Muscle layer of duodenum (tissue), 2 donors: ENCODE measurements around the gene HMGCR.

Experiments
- H3K27ac ChIP-seq: one replicate; pipeline ENCODE4 v1.7.0; 2013; ENCODE audit warnings: mild to moderate bottlenecking, low read length
- H3K27me3 ChIP-seq: one replicate; pipeline ENCODE4 v1.7.0; 2013; ENCODE audit warnings: low read depth, mild to moderate bottlenecking, control low read depth, low read length
- H3K36me3 ChIP-seq, 2 donors: one replicate each; pipeline ENCODE4 v1.7.0; 2013; ENCODE audit warnings: low read length in 2 of 2, control low read depth in 1 of 2, mild to moderate bottlenecking in 1 of 2; ENCODE audit not compliant: insufficient read depth in 2 of 2, control insufficient read depth in 1 of 2
- H3K4me1 ChIP-seq, 2 donors: one replicate each; pipeline ENCODE4 v1.7.0; 2013; ENCODE audit warnings: low read length in 2 of 2, mild to moderate bottlenecking in 2 of 2, control low read depth in 1 of 2, moderate library complexity in 1 of 2; ENCODE audit not compliant: insufficient read depth in 2 of 2, control insufficient read depth in 1 of 2
- H3K4me3 ChIP-seq, 2 donors: one replicate each; pipeline ENCODE4 v1.7.0; 2013; ENCODE audit warnings: low read length in 2 of 2, low read depth in 1 of 2, mild to moderate bottlenecking in 1 of 2
- H3K9me3 ChIP-seq, 2 donors: one replicate each; pipeline ENCODE4 v1.7.0; 2013; ENCODE audit warnings: low read length in 2 of 2, control low read depth in 1 of 2, mild to moderate bottlenecking in 1 of 2; ENCODE audit not compliant: control insufficient read depth in 1 of 2
- donor health status: healthy.

The HMGCR gene

DNA sequence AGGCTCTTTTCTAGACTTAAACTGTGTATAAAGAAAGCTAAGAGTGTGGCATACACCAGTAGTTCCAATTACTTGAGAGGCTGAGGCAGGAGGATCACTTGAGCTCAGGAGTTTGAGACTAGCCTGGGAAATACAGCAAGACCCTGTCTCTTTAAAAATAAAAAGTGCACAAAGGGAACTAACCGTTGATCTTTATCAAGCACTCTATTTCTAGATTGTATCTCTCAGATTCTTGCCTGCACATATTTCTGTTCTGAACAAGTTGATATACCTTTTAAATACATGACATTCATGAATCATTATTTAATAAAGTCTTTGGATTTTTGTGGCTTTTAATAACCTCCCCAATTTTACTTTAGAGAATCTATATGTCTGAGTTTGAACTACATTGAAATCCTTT is 47.2 kb downstream of the HMGCR start:
- Histone ChIP-seq H3K4me3 (no peak overlapping the region), H3K36me3 (peaks cover 29 to 41% of the 10 kb centered on the region in 2 donors), H3K27me3 (no peaks in the 10 kb centered on the region), H3K27ac (no peak overlapping the region), H3K4me1 (no peaks in the 10 kb centered on the region), H3K9me3 (no peaks in the 10 kb centered on the region)

- H3K9me3 ChIP-seq = no peaks in the 10 kb centered on the region
- no peak overlapping the region for H3K4me3 ChIP-seq
- no peak overlapping the region for H3K27ac ChIP-seq
- no peaks in the 10 kb centered on the region for H3K4me1 ChIP-seq
- peaks cover 18 to 29% of the 10 kb centered on the region in 2 donors for H3K36me3 ChIP-seq
- no peaks in the 10 kb centered on the region for H3K27me3 ChIP-seq
Measured at GRCh38 chr5:75387806-75388205, 50.8 kb downstream of the HMGCR start.

DNA sequence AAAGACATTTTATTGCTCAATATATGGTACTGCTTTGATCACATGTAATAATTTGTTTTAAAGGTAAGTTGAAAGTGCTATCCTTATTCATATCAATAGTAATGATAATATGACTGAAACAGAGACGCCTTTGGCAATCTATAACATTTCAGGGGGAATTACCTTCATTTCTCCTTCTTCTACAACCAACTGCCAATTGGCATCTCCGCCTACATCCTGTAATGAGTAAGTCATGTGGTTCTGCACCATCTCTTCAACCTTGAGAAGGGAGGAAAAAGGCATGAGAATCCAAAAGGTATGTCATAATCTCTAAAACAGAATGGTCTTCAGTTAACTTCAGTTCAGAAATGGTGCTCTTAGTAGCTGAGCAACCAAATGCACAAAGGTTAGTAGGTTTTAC is 52.4 kb downstream of the HMGCR start:
- peaks cover 14 to 28% of the 10 kb centered on the region in 2 donors for H3K36me3 ChIP-seq
- no peak overlapping the region for H3K27ac ChIP-seq
- H3K27me3 ChIP-seq = no peaks in the 10 kb centered on the region
- H3K9me3 ChIP-seq = no peaks in the 10 kb centered on the region
- H3K4me1 ChIP-seq = no peaks in the 10 kb centered on the region
- H3K4me3 ChIP-seq = no peak overlapping the region

DNA sequence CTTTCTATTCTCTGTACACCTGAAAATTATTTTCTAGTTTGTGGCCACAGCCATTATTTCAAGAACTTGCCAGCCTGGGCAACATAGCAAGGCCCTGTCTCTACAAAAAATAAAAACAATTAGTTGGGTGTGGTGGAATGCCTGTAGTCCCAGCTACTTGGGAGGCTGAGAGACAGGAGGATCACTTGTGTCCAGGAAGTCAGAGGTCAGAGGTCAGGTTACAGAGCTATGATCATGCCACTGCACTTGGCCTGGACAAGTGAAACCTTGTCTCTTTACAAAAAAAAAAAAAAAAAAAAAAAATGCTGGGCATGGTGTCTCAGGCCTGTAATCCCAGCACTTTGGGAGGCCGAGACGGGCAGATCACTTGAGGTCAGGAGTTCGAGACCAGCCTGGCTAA is 58.3 kb downstream of the HMGCR start:
- peaks cover 4 to 23% of the 10 kb centered on the region in 2 donors for H3K36me3 ChIP-seq
- no peaks in the 10 kb centered on the region for H3K9me3 ChIP-seq
- H3K27ac ChIP-seq = no peak overlapping the region
- no peaks in the 10 kb centered on the region for H3K4me1 ChIP-seq
- H3K4me3 ChIP-seq = no peak overlapping the region
- no peaks in the 10 kb centered on the region for H3K27me3 ChIP-seq

- H3K27ac ChIP-seq = no peak overlapping the region
- H3K9me3 ChIP-seq = no peaks in the 10 kb centered on the region
- H3K4me3 ChIP-seq = no peak overlapping the region
- no peaks in the 10 kb centered on the region for H3K4me1 ChIP-seq
- no peaks in the 10 kb centered on the region for H3K27me3 ChIP-seq
- peaks cover 12 to 13% of the 10 kb centered on the region in 2 donors for H3K36me3 ChIP-seq
Measured at GRCh38 chr5:75405296-75405695, 68.3 kb downstream of the HMGCR start.
